Right atrium auricular region (tissue), 2 donors: ENCODE data around the gene TMEM26. TPM values are rescaled to one million over a fixed set of nuclear protein-coding genes. Genes with fewer than 3 reads are reported as not detected.

Experiments used
- DNase-seq: peaks from one replicate; pipeline ENCODE4 v3.0.0-alpha.2; 2019; ENCODE audit warnings: low spot score
- H3K27ac ChIP-seq, 2 donors: fragments of 200-600 bp; sonication (generic); 1 replicate in 1 of 2; 2 replicates in 1 of 2; pipeline ENCODE4 v1.5.1; 2016 to 2019
- H3K27me3 ChIP-seq, 2 donors: fragments of 200-600 bp; sonication (generic); one replicate each; pipeline versions ENCODE4 v1.5.1 to v1.6.0; 2017 to 2019
- H3K36me3 ChIP-seq: fragments of 200-600 bp; sonication (generic); one replicate; pipeline ENCODE4 v1.5.1; 2016
- H3K4me1 ChIP-seq, 2 donors: fragments of 200-600 bp; sonication (generic); one replicate each; pipeline versions ENCODE4 v1.5.1 to v1.6.0; 2017 to 2019
- H3K4me3 ChIP-seq, 2 donors: fragments of 200-600 bp; sonication (generic); 1 replicate in 1 of 2; 2 replicates in 1 of 2; pipeline ENCODE4 v1.5.1; 2017 to 2019; ENCODE audit warnings: mild to moderate bottlenecking in 1 of 2, moderate library complexity in 1 of 2
- H3K9me3 ChIP-seq, 2 donors: fragments of 200-600 bp; sonication (generic); one replicate each; pipeline ENCODE4 v1.5.1; 2019
- CTCF ChIP-seq, 2 donors: fragments of 200-600 bp; sonication (generic); IDR thresholded peaks; one replicate each; pipeline ENCODE4 v1.5.1; 2019; ENCODE audit warnings: antibody characterized with exemption in 2 of 2
- total RNA-seq, 2 donors: library from RNA; depleted of rRNA; stranded (reverse); fragments of >200 nt; gene quantifications; one replicate each; pipeline ENCODE4 v1.1.0, GENCODE V29; 2016

Gene TMEM26
- total RNA-seq, 2 donors from 2014 or later = 0.08 to 0.11 TPM

- Histone ChIP-seq H3K4me1 (no peaks in the 10 kb centered on the region), H3K9me3 (no peaks in the 10 kb centered on the region), H3K27me3 (no peaks in the 10 kb centered on the region), H3K27ac (no peak overlapping the region), H3K36me3 (no peaks in the 10 kb centered on the region), H3K4me3 (no peak overlapping the region)
- TF ChIP-seq CTCF (IDR thresholded peaks at IDR 0.05) = no peak
- no peak for DNase-seq
Observed at GRCh38 chr10:61406736-61407135, 46.4 kb downstream of the TMEM26 start.

- no peak for TF ChIP-seq CTCF (IDR thresholded peaks at IDR 0.05)
- Histone ChIP-seq H3K4me1 (no peaks in the 10 kb centered on the region), H3K9me3 (no peaks in the 10 kb centered on the region), H3K27me3 (no peaks in the 10 kb centered on the region), H3K36me3 (no peaks in the 10 kb centered on the region), H3K27ac (no peak overlapping the region), H3K4me3 (no peak overlapping the region)
- no peak for DNase-seq
Observed at GRCh38 chr10:61406242-61406641, 46.9 kb downstream of the TMEM26 start.

GRCh38 chr10:61404751-61405150 is 48.4 kb downstream of the TMEM26 start:
- no peak for TF ChIP-seq CTCF (IDR thresholded peaks at IDR 0.05)
- DNase-seq = no peak
- Histone ChIP-seq H3K36me3 (no peaks in the 10 kb centered on the region), H3K27ac (no peak overlapping the region), H3K9me3 (no peaks in the 10 kb centered on the region), H3K4me3 (no peak overlapping the region), H3K27me3 (no peaks in the 10 kb centered on the region), H3K4me1 (no peaks in the 10 kb centered on the region)

GRCh38 chr10:61400524-61400923 is 52.7 kb downstream of the TMEM26 start:
- H3K4me3 ChIP-seq = no peak overlapping the region
- peaks cover 0 to 8% of the 10 kb centered on the region in 2 donors for H3K4me1 ChIP-seq
- no peaks in the 10 kb centered on the region for H3K27me3 ChIP-seq
- H3K27ac ChIP-seq = no peak overlapping the region
- no peaks in the 10 kb centered on the region for H3K36me3 ChIP-seq
- no peak for TF ChIP-seq CTCF (IDR thresholded peaks at IDR 0.05)
- no peak for DNase-seq
- H3K9me3 ChIP-seq = no peaks in the 10 kb centered on the region

GRCh38 chr10:61399406-61399805 is 53.8 kb downstream of the TMEM26 start:
- Histone ChIP-seq H3K9me3 (no peaks in the 10 kb centered on the region), H3K4me1 (peaks cover 0 to 8% of the 10 kb centered on the region in 2 donors), H3K27ac (no peak overlapping the region), H3K27me3 (no peaks in the 10 kb centered on the region), H3K4me3 (no peak overlapping the region), H3K36me3 (no peaks in the 10 kb centered on the region)
- TF ChIP-seq CTCF (IDR thresholded peaks at IDR 0.05) = no peak
- no peak for DNase-seq

GRCh38 chr10:61398366-61399129 is 54.6 kb downstream of the TMEM26 start:
- Histone ChIP-seq H3K27me3 (no peaks in the 10 kb centered on the region), H3K27ac (no peak overlapping the region), H3K9me3 (no peaks in the 10 kb centered on the region), H3K4me3 (no peak overlapping the region), H3K36me3 (no peaks in the 10 kb centered on the region), H3K4me1 (peaks cover 0 to 8% of the 10 kb centered on the region in 2 donors)
- DNase-seq = no peak
- no peak for TF ChIP-seq CTCF (IDR thresholded peaks at IDR 0.05)
